HG02571 (cell line): ENCODE results near the gene VANGL1.

Experiments
- ATAC-seq: cut with Tn5 transposase; IDR thresholded peaks from one replicate; pipeline ENCODE4 v1.9.1; 2021; ENCODE audit warnings: mild to moderate bottlenecking, moderate library complexity; ENCODE audit not compliant: unreplicated experiment

VANGL1 gene

DNA sequence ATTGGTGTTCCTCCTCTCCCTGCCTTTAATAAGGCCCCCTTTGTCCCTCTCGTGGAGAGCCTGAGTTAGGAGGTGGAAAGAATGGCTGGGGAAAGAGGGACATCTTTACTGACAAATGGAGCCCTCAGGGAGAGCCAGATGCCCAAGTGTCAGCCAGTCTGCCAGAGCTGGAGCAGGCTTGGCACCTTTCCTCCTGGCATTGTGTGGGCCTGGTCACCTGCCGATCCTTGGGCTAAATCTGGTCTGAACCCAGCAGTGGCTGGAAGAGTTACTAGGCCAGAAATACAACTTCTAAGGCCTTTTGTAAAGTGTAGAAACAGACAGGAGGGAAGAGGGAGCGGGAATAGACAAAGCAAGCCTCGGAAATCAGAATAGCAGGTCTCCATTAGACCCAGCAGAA lies 24.9 kb downstream of the VANGL1 start:
- ATAC-seq, result no peak

DNA sequence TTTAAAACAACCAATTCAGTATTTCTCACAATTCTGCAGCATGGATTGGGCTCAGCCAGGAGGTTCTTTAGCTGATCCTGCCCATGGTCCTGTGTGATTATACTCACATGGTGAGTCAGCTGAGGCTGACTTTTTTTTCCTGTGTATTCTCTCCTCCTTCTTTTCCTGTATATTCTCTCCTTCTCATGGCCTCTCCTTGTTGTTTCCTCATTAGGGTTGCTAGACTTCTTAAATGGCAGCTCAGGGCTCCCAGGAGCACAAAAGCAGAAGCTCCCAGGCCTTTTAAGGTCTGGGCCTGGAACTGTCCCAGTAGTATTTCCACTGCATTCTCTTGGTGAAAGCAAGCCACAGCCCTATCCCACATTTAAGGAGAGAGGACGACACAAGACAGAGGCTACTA lies 26.8 kb downstream of the VANGL1 start:
- no peak for ATAC-seq

DNA sequence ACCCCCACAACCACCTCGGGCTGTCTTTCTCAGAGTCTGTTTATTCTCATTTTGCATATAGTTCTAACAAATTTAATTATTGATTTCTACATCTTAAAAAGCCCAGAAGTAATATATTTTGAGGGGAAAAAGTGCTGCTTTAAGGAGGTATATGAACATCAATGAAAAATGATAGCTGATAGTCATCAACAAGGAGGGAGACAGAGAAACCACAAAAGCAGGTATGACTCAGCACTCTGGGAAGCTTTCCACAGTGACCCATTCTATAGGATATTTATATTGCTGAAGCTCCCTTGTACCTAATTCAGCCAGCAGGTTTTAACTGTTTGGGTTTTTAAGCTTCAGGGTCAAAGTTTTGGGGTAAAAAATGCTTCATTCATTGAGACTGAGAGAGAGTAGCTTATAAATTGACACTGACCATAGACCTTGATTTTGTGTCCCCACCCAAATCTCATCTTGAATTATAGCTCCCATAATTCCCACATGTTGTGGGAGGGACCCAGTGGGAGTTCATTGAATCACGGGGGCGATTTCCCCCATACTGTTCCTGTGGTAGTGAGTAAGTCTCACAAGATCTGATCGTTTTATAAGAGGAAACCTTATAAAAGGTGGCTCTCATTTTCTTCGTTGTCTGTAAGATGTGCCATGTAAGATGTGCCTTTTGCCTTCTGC lies 27.4 kb downstream of the VANGL1 start:
- ATAC-seq, result no peak

DNA sequence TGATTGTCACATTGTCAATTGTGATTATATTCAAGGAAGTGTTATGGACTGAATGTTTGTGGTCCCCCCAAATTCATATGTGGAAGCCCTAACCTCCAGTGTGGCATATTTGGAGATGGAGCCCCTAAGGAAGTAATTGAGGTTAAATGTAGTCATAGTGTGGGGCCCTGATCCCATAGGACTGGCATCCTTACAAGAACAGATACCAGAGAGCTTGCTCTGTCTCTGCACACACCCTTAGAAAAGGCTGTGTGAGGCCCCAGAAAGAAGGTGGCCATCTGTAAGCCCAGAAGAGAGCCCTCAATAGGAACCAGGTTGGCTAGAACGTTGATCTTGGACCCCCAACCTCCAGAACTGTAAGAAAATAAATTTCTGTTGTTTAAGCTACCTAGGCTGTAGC lies 28.1 kb downstream of the VANGL1 start:
- no peak for ATAC-seq

DNA sequence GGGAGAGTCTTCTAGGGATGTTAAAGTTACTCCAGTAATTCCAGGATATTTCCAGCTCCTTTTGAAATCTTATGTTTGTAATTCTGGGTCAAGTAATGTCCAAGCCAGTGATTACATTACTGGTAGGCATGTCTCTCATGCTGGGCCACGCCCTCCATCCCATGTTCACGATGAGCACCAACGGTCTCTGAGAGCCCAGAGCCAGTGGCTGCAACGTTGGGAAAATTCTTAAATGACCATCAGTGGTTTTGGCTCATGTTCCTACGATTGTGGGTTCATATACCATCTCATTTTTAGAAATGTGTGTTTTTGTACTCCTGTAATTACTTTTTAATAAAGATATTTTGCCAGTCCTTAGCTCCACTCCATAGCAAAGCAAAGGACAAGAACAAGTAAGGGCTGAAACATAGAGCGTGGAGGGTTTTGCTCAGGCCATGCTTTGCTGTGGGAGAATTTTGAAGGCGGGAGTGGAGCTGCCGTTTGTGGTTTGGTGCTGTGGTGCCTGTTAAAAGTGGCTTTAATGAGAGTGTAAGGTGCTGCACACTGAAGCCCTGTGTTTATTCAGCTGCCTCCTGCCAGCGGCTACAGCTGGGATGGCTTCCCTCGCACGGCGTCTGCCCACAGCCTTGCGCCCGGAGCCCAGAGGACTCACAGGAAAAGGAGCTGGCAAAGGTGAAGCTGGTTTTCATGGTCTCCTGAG lies 28.9 kb downstream of the VANGL1 start:
- no peak for ATAC-seq

DNA sequence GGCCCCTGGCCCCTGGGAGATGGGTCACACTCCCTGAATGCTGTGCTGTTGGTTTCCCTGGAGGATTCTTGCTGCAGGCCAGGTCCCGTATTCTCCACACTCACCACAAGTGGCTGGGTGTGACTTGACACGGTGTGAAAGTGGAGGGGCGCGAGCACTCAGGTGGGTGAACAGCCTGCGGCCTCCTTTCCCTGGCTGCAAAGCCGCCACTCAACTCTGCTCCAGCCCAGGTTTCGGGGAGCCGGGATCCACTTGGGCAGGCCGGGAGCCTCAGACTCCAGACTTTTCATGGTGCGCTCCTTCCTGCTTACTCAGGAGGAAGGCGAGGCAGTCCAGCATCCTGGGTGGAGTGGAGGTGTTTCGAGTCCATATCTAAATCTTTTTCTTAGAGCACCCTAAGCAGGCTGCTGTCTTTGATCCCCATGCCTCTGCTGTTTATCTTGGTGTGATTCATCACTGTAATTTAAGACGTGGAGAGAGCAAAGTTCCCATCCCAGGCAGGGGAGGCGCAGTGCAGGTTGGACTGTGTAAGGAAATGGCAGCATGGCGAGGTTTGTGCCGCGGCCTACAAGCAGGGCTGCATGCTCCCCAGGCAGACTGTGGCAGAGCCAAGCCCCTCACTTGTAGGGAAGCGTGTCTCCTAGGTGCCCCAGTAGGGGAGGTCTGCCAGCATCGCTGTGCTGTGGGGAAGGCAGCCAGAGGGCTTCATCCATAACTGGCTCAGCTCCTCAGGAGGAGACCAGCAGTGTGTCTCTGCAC lies 29.6 kb downstream of the VANGL1 start:
- ATAC-seq, result no peak

DNA sequence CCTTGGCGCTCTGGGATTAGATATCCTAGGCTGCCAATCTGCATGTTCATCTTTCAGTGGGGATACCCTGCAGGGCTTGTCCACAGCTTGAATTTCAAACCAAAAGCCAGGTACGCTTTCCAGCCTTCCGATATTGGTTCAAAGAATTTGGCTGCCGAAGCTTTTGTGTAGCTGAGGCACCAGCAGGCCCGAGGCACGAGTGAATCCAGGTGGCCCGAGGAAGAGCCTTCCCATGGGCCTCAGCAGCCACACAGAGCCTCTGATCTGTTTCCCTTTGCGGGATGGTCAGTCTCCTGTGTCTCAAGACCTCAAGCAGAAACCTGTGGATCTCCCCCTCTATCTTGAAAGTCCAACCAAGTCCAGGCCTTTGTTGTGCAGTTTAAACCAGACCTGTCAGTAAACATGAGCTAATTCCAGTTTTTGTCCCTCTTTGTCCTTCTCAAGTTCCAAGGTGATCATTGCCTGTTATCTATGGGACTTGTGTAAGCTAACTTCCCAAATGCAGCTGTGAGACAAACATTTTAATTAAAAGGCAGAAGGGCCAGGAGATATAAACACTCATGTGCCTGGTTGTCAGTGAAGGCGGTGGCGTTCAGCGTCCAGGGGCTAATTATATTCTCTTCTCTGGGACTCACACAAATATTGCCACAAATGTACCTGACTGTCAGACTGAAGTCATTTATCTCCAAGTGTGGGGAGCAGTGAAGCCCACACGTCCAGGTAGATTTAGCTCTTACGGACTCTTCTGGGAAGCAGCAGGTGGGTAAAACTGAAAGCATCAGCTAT lies 30.6 kb downstream of the VANGL1 start:
- ATAC-seq, result no peak

DNA sequence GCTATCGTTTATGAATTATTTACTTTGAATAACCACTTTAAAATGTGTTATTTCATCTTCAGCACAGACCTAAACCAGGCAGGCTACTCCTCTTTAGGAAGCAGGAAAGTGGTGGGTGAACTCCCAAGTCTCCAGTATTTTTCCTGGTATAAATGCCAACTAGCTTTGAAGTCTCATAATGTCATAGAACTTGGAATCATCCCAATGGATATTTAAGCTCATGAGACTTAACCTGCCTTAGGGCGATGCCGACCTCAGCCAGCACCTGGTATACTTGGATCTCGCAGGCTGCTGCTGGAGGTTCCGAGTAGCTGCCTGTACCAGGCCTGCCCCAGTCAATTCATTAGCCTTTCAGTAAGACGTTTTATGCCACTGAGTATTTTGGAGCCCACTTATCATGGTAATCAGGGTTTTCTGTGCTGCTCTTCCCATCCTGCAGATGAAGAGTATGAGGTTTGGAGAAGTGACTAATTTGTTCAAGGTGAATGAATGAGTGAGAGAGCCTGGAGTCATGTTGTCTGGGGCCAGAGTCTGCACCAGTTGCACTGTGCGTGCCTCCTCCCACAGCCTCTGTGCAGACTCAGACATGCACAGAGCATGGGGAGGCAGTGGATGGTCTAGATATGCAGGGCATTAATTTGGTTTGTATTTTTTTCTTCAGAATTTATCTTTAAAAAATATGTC lies 34.9 kb downstream of the VANGL1 start:
- ATAC-seq, result no peak

DNA sequence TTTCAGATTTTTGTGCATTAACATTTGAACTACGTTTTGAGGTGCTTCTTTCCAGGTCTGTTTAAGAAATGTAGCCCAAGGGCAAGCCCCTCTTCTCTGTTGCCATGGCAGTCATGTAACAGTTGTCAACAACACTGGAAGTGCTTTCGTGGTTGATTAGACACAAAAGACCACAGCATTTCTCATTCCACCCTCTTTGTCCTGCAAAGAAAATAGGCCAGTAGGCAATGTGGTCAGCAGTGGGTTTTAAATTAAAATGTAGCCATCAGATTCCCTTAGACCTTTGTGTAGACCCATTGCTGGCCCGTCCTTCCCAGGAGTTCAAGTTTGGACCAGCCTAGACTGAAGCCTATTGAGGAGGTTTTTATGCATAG lies 35.4 kb downstream of the VANGL1 start:
- no peak for ATAC-seq

DNA sequence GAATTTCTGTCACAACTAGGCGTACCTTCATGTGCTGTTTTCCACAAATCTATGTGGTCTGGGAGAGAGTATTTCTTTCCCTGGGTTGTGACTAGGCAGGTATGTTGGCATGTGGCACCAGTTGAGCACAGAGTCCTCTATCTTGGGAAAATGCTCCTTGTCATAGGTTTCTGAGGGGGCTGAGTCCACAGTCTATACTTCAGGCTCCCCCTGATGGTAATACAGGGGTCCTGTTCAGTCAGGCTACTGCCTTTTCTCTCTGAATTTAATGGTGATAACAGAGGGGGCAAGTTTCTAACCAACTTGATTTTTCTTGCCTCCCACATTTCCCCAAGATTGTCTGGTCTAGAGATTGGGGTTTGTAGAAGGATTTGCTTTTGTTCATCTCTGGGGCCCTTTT lies 35.8 kb downstream of the VANGL1 start:
- no peak for ATAC-seq

DNA sequence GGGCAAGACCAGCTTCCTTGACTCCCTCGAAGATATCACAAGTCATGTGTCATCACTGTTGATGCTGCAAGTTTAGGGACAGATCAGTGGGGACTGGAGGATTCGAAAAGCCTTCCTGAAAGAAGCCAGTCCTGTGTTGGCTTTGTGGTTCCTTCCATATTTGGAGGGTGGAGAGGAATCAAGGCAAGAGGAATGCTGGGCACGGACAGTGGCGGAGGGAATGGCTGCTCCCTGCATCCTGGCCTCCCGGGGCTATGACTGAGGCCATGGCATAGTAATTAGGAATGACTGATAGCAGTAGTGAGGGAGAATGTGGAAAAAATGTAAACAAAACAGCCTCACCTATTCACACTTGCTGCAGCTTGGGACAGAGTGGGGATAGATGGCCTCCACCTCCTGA lies 36.4 kb downstream of the VANGL1 start:
- ATAC-seq, result no peak

DNA sequence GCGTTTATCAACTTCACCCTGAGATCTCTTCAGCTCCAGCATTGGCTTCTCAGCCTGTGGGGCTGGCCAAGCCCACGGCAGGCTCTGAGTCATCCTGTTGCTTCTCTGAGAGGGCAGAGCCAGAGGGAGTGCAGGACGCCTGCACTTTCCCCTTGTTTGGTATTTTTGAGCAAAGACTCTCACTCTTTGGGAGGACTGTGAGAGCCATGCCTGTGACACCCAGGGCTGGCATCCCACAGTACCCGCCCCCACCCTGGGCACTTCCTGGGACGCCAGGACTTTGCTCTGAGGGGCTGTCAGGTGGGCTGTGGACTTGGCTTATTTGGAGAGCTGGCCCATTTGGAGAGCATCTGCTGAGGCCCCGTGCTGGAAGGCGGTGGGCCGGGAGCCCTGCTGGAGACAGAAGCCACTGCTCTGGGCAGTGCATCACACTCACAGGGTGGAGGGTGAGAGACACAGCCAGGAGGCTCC lies 37.4 kb downstream of the VANGL1 start:
- no peak for ATAC-seq

DNA sequence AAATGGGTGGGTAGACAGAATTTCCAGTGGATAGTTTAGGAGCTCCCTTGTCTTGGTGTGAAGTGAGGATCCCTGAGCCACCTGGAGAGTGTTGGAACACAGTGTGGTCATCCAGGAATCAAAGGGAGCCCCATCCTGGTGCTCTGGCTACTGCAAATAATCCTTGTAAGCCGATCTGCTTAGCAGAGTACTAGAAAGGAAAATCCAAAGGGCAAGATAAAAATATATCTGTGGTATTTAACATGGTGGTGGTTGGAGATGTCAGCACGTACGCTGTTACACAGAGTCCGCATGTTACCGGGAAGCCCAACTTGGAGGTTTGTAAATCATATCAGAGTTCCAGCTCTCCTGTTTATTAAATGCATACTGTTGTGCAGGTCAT lies 39.0 kb downstream of the VANGL1 start:
- no peak for ATAC-seq

DNA sequence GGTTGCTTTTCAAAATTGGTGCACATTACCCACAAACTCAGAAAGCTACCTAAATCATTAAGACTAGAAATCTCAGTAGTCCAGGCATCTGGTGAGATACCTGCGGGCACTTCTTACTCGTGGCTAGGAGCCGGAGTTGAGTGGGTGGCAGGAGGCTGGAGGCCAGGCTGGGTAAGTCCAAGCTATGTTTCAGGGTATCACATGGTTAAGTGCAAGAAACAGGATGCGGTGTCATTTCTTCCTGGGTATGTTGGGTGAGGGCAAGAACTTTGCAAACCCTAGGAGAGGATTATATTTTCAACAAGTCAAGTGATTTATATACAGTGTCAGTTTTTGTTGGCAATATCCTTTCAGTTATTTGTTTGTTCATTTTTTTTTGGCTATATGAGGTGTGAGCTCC lies 41.0 kb downstream of the VANGL1 start:
- ATAC-seq, result no peak

DNA sequence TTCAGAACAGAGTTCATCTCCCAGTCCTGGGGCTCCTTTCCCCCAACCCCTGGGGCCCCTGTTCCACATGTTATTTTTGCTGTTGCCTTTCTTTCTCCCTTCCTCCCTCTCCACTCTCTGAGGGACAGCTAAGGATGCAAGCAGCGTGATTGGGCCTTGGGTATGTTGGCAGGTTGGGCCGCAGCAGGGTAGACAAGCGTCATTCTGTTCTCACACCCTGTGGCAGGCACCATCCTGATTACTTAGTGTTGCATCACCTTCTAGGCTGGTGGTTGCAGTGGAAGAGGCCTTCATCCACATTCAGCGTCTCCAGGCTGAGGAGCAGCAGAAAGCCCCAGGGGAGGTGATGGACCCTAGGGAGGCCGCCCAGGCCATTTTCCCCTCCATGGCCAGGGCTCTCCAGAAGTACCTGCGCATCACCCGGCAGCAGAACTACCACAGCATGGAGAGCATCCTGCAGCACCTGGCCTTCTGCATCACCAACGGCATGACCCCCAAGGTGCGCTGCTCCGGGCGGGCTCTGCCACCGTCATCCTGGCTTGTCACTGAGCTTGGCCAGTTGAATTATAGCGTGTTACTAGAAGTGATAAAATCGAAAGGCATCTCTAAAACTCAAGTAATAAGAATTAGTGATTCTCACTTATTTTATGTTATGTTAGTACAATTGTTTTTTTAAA lies 43.4 kb downstream of the VANGL1 start:
- ATAC-seq, result no peak

DNA sequence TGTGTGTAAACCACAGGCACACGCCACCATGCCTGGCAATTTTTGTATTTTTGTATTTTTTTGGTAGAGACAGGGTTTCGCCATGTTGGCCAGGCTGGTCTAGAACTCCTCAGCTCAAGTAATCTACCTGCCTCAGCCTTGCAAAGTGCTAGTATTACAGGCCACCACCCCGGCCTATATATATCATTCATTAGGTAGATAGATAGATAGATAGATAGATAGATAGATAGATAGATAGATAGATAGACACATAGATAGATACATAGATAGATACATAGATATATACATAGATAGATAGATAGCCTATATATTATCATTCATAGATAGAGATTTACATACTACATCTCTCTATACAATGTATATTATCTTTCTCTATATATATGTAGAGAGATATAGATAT lies 46.0 kb downstream of the VANGL1 start:
- ATAC-seq, result no peak

DNA sequence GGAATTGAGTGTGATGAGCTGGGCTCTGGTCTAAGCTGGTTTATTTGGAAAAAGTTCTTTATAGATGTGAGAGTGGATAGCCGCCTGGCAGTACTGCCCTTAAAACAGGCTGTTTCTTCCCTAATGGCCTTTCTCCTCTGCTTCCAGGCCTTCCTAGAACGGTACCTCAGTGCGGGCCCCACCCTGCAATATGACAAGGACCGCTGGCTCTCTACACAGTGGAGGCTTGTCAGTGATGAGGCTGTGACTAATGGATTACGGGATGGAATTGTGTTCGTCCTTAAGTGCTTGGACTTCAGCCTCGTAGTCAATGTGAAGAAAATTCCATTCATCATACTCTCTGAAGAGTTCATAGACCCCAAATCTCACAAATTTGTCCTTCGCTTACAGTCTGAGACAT lies 49.2 kb downstream of the VANGL1 start:
- ATAC-seq, result no peak

DNA sequence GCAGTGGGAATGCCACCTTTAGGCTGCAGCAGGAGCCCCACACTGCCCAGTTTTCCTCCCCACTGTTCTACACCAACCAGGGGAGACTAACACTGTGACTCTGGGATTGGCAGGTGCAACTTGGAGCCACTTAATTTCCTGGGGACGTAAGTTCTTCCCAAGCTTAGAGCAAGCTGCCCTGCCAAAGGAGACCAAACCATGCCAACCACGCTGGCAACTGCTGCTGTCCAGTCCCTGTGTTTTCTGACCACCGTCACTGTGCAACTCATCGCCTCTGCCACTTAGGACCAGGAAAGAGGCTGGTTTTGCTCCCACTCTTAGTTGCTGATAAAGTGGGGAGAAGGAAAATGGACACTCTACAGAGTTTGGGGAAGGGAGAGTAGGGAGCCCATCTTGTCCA lies 50.5 kb downstream of the VANGL1 start:
- ATAC-seq, result no peak

DNA sequence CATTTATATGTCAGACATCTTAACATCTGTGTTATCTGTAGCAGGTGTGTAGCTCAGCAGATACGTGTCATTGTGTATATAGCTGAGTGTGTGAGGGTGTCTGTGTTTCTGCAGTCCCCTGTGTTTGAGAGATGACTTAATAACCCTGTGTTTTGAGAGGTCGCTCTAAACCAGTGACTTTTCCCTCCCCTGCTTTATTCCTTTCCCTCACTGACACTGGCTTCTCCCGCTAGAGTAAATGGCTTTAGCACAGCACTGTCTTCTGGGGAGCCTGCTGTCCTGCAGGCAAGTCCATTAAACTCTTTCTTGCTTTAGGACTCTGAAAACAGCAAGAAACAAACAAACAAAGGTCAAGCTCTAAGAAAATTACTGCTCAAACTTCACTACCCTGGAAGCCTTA lies 53.0 kb downstream of the VANGL1 start:
- no peak for ATAC-seq

DNA sequence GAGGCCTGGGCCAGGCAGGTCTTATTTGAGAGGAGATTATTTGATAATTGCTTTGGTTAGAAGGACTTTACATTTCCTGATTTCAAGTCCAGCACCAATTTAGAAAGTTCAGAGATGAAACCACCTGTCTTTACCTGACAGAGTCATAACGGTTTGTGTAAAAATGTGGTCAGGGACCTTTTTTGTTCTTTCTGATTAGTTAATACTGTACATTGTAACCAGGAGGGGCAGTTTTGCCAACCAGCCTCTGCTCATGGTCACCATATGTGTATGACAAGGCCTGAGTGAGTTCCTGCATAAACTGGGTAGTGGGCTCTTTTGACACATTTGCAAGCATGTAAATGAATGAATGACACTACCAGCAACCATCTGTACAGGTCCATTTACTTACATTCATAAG lies 55.8 kb downstream of the VANGL1 start:
- no peak for ATAC-seq
